CD4-positive, alpha-beta T cell treated with Interleukin-2 at 100 ng/mL for 4 hours (primary cell): Measurements from ENCODE around the gene FXYD5.
A peak's percentile ranks its signal among the peaks of the same experiment; 100 is the strongest.

Source experiments
- DNase-seq: peaks from one replicate; pipeline ENCODE4 v3.0.0-alpha.2; 2020; ENCODE audit warnings: low spot score

Gene FXYD5

DNA sequence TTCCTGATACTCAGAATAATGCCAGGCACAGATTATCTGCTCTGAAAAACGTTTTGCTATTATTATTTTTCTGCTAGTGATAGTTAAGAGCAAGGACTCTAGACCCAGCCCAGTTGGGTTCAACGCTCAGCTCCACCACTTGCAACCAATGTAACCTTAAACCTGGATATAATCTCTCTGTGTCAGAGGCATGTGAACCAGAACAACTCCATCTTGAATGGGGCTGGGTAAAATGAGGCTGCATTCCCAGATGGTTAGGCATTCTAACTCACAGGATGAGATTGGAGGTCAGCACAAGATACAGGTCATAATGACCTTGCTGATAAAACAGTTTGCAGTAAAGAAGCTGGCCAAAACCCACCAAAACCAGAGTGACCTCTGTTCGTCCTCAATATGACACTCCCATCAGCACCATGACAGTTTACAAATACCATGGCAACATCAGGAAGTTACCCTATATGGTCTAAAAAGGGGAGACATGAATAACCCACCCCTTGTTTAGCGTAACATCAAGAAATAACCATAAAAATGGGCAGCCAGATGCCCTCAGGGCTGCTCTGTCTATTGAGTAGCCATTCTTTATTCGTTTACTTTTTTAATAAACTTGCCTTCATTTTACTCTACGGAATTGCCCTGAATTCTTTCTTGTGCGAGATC lies 60.4 kb downstream of the FXYD5 start:
- DNase-seq, result no peak

DNA sequence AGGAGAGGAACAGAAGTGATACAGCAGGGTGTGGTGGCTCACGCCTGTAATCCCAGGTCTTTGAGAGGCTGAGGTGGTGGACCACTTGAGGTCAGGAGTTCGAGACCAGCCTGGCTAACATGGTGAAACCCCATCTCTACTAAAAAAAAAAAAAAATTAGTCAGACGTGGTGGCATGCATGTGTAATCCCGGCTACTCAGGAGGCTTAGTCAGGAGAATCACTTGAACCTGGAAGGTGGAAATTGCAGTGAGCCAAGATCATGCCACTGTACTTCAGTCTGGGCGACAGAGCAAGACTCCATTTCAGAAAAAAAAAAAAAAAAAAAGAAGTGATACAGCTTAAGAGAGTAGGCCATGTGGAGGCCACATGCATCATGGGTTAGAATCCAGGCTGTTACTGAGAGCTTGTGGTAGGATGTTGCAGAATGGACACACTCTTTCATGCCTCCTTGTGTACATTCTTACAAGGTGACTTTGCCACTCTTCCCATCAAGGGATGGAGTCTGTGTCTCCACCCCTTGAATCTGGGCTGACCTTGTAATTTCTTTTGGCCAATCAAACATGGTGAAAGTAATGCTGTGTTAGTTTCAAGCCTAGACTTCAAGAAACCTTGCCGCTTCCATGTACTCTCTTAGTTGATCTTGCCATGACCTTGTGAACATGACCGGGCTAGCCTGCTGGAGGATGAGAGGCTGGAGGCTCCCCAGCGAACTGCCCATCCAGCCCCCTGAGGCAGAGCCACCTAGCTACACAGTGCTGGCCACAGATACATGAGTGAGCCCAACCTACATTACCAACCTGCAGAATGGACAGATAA lies 61.7 kb downstream of the FXYD5 start:
- no peak for DNase-seq

DNA sequence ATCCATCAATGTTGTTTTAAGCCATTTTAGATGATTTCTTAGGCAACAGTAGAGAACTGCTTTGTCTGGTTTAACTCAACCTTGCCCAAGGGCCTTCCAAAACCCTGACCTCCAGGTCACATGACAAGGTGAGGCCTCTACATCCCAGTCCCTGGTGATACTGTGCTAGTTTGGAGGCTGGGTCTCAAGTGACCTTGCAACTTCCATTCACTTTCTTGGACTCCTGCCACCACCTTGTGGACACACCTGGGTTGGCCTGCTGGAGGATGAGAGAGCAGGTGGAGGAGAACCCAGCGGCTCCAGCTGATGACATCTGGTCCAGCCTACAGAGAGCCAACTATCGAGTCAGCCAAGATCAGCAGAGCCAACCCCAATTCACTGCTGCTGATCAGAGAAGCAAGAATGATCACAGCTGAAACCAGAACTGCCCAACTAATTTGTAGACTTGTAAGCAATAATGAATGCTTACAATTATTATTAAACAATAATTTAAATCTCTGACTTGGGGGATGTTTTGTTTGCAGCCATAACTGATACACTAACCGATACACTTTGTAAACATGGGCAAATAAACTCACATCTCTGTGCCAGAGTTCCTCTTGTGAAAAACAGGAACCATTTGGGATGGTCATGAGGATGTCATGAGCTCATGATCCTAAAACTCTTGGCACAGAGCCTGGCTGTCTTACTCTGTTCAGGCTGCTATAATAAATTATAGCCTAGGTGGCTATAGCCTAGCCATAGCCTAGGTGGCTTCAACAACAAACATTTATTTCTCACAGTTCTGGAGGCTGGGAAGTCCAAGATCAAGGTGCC lies 62.5 kb downstream of the FXYD5 start:
- peak; percentile 65 for DNase-seq

DNA sequence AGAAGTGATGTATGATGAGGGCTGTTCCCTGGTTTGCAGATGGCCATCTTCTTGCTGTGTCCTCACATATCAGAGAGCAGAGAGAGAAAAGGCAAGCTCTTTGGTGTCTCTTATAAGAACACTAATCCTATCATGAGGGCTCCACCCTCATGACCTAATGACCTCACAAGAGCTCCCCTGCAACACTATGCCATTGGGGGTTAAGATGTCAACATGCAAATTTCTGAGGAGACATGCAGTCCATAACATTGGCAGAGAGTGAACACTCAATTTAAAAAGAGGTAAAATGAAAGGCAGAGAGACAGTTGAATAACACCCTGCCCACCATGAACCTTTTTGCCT lies 63.1 kb downstream of the FXYD5 start:
- DNase-seq, result no peak

DNA sequence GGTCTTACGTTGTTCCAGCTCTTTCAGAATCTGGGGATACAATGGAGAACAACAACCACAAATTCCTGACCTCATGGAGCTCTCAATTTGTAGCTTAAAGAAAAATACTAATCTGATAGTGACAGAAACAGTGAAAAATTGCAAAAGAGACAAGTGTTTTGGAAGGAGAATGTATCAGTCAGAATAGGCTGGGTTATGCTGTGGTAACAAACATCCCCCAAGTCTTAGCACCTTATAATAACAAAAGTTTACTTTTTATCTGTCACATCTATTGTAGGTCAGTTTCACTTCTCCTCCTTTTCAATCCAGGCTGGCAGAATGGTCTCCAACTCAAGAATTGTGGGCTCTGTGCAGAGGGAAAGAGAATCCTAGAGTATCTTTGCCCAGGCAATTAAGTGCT lies 64.5 kb downstream of the FXYD5 start:
- DNase-seq, result no peak
